Measurements from ENCODE around the gene FGF5.
"Not testable (repeated sequence)": the region's sequence is repeated elsewhere in the genome, so short reads cannot be mapped to it uniquely, and the experiment has no call there.

Gene FGF5, protein sequence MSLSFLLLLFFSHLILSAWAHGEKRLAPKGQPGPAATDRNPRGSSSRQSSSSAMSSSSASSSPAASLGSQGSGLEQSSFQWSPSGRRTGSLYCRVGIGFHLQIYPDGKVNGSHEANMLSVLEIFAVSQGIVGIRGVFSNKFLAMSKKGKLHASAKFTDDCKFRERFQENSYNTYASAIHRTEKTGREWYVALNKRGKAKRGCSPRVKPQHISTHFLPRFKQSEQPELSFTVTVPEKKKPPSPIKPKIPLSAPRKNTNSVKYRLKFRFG

DNA sequence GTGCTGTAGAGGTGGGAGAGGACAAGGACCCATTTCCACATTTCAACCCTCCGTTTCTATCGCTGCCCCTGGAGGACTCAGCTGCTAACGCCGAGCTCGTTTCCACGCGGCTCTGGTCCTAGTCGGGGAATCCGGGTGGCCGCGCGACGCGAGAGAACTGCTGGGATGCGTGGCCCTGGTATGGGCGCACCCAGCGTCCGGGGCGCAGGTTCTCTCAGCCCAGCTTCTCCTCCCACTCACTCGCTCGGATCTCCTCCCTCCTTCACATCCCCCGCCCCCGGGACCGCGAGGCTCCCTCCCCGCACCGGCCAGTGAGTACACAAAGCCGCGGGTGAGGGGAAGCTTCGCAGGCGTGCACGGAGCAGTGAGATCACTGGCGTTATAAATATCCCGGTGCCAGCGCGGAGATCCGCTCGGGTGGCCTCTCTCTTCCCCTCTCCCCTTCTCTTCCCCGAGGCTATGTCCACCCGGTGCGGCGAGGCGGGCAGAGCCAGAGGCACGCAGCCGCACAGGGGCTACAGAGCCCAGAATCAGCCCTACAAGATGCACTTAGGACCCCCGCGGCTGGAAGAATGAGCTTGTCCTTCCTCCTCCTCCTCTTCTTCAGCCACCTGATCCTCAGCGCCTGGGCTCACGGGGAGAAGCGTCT lies at the start of gene FGF5:
Gene FGF5, plus strand, starts transcription at position 412 of the 649 bp plus-strand sequence. Its CDS starts 161 bp downstream, at position 573.
- in situ Hi-C loops (cut with MboI; ENCODE audit: low sequenced_read_pairs) = no loop called here

DNA sequence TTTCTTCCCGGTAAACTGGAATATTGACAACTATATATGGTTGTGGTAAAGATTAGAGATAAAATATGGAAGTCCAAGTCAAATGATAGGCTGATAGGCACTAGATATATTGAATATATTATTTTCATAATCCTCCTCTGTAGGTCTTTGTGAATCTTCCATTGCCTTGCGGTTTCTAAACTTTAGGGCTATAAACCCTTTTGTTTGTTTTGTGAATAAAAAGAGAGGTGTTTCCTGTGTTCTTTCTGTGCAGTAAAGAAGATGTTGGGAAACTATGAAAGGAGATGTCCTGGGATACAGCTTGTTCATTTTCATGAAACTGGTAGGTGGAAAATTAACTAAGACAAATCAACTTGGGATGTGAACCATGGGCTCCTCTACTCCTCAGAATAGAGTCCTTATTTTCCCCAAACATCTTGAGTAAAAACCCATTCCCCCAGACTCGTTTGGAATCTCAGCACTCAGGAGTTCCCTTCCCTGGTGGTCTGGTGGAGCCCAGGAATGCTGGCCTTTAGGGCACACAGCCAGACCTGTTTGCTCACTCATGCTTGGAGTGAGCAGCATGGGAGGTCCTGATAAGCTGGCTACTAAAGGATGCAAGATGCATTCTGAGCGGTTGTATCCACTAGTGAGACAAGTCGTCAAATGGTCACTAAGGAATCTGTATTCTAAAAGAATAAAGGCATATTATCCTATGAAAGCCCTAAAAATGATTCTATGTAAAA lies 47.0 kb upstream of the FGF5 start:
- in situ Hi-C loops (cut with MboI; ENCODE audit: low sequenced_read_pairs) = loop anchor here (25.0 kb wide), 2 partner anchors 982 to 1282 kb away; partner anchors contain the start of gene PAQR3

DNA sequence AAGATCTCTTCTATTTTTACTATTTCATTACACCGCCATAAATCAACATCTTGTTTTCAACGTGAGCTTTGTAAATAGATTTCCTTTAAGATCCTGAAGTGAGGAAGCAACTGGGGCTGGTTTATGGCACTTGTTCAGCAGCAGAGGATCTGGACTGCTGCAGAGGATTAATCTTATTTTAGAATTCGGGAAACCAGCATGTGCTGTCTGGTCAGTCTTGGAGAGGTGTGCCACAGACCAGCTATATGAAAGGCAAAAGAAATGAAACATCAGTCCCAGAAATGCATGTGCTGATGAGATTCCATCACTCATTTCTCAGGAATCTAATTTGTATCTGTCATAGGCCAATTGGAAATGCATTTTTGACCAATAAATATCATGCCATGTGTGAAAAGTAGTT lies 45.8 kb upstream of the FGF5 start:
- in situ Hi-C loops (cut with MboI; ENCODE audit: low sequenced_read_pairs) = loop anchor here (25.0 kb wide), 2 partner anchors 983 to 1283 kb away; partner anchors contain the start of gene PAQR3

GRCh38 chr4:80221161-80221560 lies 45.3 kb upstream of the FGF5 start:
- in situ Hi-C loops (cut with MboI; ENCODE audit: low sequenced_read_pairs) = loop anchor here (25.0 kb wide), 2 partner anchors 984 to 1284 kb away; partner anchors contain the start of gene PAQR3

DNA sequence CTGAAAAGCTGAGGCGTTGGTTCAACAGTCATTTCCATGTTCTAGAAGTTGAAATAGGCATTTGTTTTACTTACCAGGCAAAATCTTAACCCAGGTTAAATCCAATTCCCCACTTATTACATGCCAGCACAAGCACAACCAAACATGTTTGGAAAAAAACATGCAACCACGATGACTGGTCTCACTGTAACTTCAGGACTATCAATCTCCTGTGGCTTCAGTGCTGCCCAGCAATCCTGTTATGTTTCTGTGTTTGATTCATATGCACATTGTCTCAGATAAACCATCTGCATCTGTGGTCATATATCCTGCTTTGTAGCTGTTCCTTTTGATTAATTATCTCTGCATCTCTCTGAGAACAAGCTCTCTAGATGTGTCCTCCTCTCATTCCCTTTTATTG lies 40.9 kb upstream of the FGF5 start:
- in situ Hi-C loops (cut with MboI; ENCODE audit: low sequenced_read_pairs) = no loop called here

DNA sequence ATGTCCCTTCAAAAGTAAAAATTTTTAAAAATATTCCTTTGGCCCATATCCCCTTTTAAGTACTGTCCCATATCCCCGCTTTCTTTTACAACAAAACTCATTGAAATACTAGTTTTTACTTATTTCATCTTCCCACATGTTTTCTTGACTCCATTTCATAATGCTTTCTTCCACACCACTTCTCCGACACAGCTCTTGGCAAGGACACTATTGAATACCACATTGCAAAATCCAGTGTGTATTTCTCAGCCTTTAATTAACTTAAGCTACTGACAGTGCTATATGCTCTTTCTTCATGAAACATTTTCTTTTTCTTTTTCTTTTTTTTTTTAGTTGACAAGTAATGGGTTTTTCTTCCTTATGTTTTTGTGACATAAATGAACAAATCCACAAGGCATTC lies 40.4 kb upstream of the FGF5 start:
- in situ Hi-C loops (cut with MboI; ENCODE audit: low sequenced_read_pairs) = no loop called here

DNA sequence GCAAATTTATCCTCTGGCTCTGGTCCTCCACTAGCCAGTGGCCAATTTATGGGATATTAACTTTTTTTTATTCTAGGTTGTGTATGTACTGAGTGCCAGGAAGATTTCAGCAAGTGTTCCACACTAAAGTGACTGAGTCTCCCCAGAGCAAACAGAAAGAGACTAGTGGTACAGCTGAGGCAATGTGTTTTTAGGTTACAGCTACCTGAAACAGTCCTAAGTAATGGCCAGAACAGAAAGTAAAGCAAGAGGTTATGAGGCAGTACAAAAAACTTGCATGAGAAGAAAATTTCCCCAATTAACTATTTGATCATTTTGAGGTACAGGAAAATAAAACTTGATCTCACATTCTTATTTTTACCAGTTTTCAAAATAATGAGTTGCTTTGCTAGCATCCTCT lies 38.0 kb upstream of the FGF5 start:
- in situ Hi-C loops (cut with MboI; ENCODE audit: low sequenced_read_pairs) = no loop called here

DNA sequence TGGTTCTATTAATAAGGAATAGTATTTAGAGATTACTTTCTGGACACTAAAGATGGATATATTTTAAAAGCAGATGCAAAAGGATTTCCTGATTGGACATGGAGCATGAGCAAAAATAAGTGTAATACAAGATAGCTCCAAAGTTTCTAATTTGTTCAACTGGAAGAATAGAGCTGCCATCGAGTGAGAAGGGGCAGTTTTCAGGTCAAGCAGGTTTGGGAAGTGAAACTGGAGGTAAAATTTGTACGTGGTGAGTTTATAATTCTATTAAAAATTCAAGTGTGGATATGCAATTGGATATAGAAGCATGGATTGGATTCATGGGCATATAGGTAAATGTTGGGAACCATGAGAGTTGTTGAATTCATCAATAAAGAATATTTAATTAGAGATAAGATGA lies 37.3 kb upstream of the FGF5 start:
- in situ Hi-C loops (cut with MboI; ENCODE audit: low sequenced_read_pairs) = no loop called here

- in situ Hi-C loops (cut with MboI; ENCODE audit: low sequenced_read_pairs) = no loop called here
Measured at GRCh38 chr4:80229590-80229989, 36.9 kb upstream of the FGF5 start.

DNA sequence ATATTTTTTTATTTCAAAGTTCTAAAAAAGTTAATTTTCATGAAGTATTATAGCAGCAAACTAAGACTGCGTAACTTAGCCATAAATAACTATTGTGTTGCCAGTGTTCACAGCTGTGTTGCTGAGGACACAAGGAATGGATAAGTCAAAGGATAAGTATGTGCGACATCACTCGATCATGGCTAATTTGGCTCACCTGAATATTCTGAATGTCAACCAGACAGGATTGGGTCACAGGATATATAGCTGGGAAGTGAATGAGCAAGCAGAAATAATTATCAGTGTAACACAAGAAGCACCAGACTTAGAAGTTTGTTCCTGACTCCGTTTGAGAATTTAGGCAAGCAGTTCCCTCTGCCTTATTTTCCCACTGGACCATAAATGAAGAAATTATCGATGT lies 35.3 kb upstream of the FGF5 start:
- in situ Hi-C loops (cut with MboI; ENCODE audit: low sequenced_read_pairs) = no loop called here

- in situ Hi-C loops (cut with MboI; ENCODE audit: low sequenced_read_pairs) = no loop called here
Measured at GRCh38 chr4:80232707-80233370, 33.6 kb upstream of the FGF5 start.

- in situ Hi-C loops (cut with MboI; ENCODE audit: low sequenced_read_pairs) = no loop called here
Measured at GRCh38 chr4:80233390-80233789, 33.1 kb upstream of the FGF5 start.

GRCh38 chr4:80235451-80235850 lies 31.0 kb upstream of the FGF5 start:
- in situ Hi-C loops (cut with MboI; ENCODE audit: low sequenced_read_pairs) = no loop called here

GRCh38 chr4:80237992-80238391 lies 28.5 kb upstream of the FGF5 start:
- in situ Hi-C loops (cut with MboI; ENCODE audit: low sequenced_read_pairs) = no loop called here

DNA sequence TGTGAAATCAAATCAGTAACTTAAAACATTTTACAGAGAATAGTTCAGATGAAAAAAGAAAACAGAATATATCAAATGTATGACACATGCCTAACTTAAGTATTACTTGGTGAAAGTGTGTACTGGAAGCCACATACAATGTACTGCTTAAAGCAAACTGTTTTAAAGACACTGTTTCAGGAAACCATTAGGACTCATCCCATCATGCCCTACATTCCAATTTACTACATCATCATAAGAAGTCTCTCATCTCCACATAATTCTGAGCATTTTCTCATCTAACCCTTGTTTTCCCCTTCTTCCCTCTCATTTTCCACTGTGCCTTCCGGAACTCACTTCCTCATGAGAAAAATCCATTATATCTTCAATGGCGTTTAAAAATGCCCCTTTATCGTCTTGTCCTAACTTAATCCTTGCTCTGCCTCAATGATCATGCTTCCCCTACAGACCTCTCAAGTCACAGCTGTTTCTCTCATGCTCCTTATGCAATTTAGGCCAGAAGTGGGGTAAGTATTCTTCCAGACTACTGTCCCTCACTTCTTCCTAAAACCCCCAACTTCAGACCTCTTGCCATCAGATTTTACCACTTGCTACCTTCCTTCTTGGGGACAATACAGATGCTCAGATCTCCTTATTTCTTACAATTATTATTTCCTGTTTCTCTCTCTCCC lies 26.8 kb upstream of the FGF5 start:
- in situ Hi-C loops (cut with MboI; ENCODE audit: low sequenced_read_pairs) = no loop called here

GRCh38 chr4:80240976-80241375 lies 25.5 kb upstream of the FGF5 start:
- in situ Hi-C loops (cut with MboI; ENCODE audit: low sequenced_read_pairs) = no loop called here

GRCh38 chr4:80243274-80244018 lies 23.0 kb upstream of the FGF5 start:
- in situ Hi-C loops (cut with MboI; ENCODE audit: low sequenced_read_pairs) = no loop called here

- in situ Hi-C loops (cut with MboI; ENCODE audit: low sequenced_read_pairs) = not testable (repeated sequence)
Measured at GRCh38 chr4:80247484-80247883, 19.0 kb upstream of the FGF5 start.

DNA sequence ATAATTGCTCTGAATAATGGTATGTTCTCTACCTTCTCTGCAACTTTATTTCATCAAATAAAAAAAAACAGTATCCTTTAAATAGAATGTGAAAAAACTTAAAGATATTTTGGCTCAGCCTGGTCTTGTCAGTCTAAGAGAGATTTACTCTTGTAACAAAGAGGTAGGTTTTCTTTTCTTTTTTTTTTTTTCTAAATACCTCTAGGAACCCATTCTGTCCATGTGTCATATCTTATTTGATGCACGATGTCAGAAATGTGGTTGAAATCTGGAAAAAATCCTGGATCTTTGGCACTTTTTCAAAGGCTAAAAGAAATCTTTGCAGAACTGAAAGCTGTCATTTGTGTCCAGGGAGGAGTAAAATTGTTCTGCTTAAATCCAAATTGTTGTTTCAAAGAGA lies 17.3 kb upstream of the FGF5 start:
- in situ Hi-C loops (cut with MboI; ENCODE audit: low sequenced_read_pairs) = no loop called here

- in situ Hi-C loops (cut with MboI; ENCODE audit: low sequenced_read_pairs) = no loop called here
Measured at GRCh38 chr4:80252427-80252826, 14.0 kb upstream of the FGF5 start.
